GM23338 (cell line): Measurements from ENCODE around the gene MOB3B. TPM values are rescaled to one million over a fixed set of nuclear protein-coding genes. Genes with fewer than 3 reads are reported as not detected.
A peak's percentile ranks its signal among the peaks of the same experiment; 100 is the strongest.

Experiments used
- ATAC-seq: fragments of 200-7000 bp; cut with Tn5 transposase; 3 replicates; pipeline ENCODE4 v1.9.1; 2020
- DNase-seq: peaks from one replicate; pipeline ENCODE4 v3.0.0-alpha.2; 2015; ENCODE audit warnings: low spot score
- H2AFZ ChIP-seq: fragments of 200-600 bp; sonication (generic); 2 replicates; pipeline ENCODE4 v1.8.0; 2016; ENCODE audit warnings: antibody characterized with exemption, mild to moderate bottlenecking, moderate library complexity
- H3F3A ChIP-seq: fragments of 200-600 bp; sonication (generic); replicated peaks from 2 replicates; pipeline ENCODE4 v1.8.0; 2017; ENCODE audit warnings: antibody characterized with exemption, mixed run types, low read depth
- H3K27ac ChIP-seq: fragments of 200-600 bp; sonication (generic); 2 replicates; pipeline ENCODE4 v1.6.1; 2016; ENCODE audit warnings: low read depth
- H3K27me3 ChIP-seq: fragments of 200-600 bp; sonication (generic); 2 replicates; pipeline ENCODE4 v1.8.0; 2016; ENCODE audit warnings: mild to moderate bottlenecking, mixed run types, moderate library complexity; ENCODE audit not compliant: insufficient read depth
- H3K36me3 ChIP-seq: fragments of 200-600 bp; sonication (generic); 2 replicates; pipeline ENCODE4 v1.8.0; 2016; ENCODE audit warnings: mild to moderate bottlenecking; ENCODE audit not compliant: insufficient read depth
- H3K4me1 ChIP-seq: fragments of 200-600 bp; sonication (generic); 2 replicates; pipeline ENCODE4 v1.8.0; 2016; ENCODE audit warnings: mild to moderate bottlenecking, moderate library complexity; ENCODE audit not compliant: insufficient read depth
- H3K4me2 ChIP-seq: fragments of 200-600 bp; sonication (generic); 2 replicates; pipeline ENCODE4 v1.7.1; 2017; ENCODE audit warnings: mixed run types
- H3K4me3 ChIP-seq: fragments of 200-600 bp; sonication (generic); 2 replicates; pipeline ENCODE4 v1.6.1; 2016; ENCODE audit warnings: mixed run types
- H3K79me2 ChIP-seq: fragments of 200-600 bp; sonication (generic); replicated peaks from 2 replicates; pipeline ENCODE4 v1.8.0; 2017; ENCODE audit warnings: mild to moderate bottlenecking; ENCODE audit not compliant: insufficient read depth
- H3K9me2 ChIP-seq: fragments of 200-600 bp; sonication (generic); 2 replicates; pipeline ENCODE4 v1.8.0; 2017; ENCODE audit not compliant: insufficient read depth
- H4K20me1 ChIP-seq: fragments of 200-600 bp; sonication (generic); replicated peaks from 2 replicates; pipeline ENCODE4 v1.8.0; 2017; ENCODE audit warnings: mild to moderate bottlenecking; ENCODE audit not compliant: insufficient read depth
- H3K27ac Mint-ChIP-seq: 2 replicates; pipeline ENCODE4 v1.8.0; 2020; ENCODE audit warnings: inconsistent platforms, mild to moderate bottlenecking, moderate library complexity, mixed read lengths
- H3K27me3 Mint-ChIP-seq: 3 replicates; pipeline ENCODE4 v1.8.0; 2022; ENCODE audit warnings: low read depth, mild to moderate bottlenecking, moderate library complexity, mixed read lengths, inconsistent platforms; ENCODE audit not compliant: insufficient read depth, poor library complexity
- H3K36me3 Mint-ChIP-seq: 3 replicates; pipeline ENCODE4 v1.8.0; 2021; ENCODE audit warnings: low read depth, mild to moderate bottlenecking, inconsistent platforms, moderate library complexity, mixed read lengths
- H3K4me1 Mint-ChIP-seq: 3 replicates; pipeline ENCODE4 v1.8.0; 2020; ENCODE audit warnings: mild to moderate bottlenecking, inconsistent platforms, mixed read lengths
- H3K4me3 Mint-ChIP-seq: 3 replicates; pipeline ENCODE4 v1.8.0; 2021; ENCODE audit warnings: moderate library complexity, mild to moderate bottlenecking, inconsistent platforms, mixed read lengths
- H3K9me3 Mint-ChIP-seq: 3 replicates; pipeline ENCODE4 v1.8.0; 2020; ENCODE audit warnings: moderate library complexity, mild to moderate bottlenecking, inconsistent platforms, mixed read lengths
- EZH2 ChIP-seq: fragments of 200-600 bp; sonication (generic); IDR thresholded peaks from one replicate; pipeline ENCODE4 v1.8.0; 2017; ENCODE audit warnings: antibody characterized with exemption, mild to moderate bottlenecking, low read depth; ENCODE audit not compliant: unreplicated experiment
- JUNB ChIP-seq: IDR thresholded peaks from one replicate; pipeline ENCODE4 v1.6.1; 2016; ENCODE audit warnings: antibody characterized with exemption; ENCODE audit not compliant: unreplicated experiment
- NANOG ChIP-seq: IDR thresholded peaks from 2 replicates; pipeline ENCODE4 v1.6.1; 2016; ENCODE audit warnings: antibody characterized with exemption, borderline replicate concordance
- STAT1 ChIP-seq: IDR thresholded peaks from one replicate; pipeline ENCODE4 v1.6.1; 2016; ENCODE audit warnings: antibody characterized with exemption; ENCODE audit not compliant: unreplicated experiment
- ZNF462 ChIP-seq: fragments of 250-450 bp; sonication (Bioruptor Pico); IDR thresholded peaks from 2 replicates; pipeline ENCODE4 v1.5.0; 2020; ENCODE audit warnings: mild to moderate bottlenecking, moderate library complexity
- polyA plus RNA-seq: library from polyadenylated mRNA; unstranded; fragments of >200 nt; fragmentation: Nextera tagmentation; extraction: Ambion mirVana; gene quantifications from 2 replicates; pipeline ENCODE4 v1.2.1, GENCODE V29; 2016
- total RNA-seq: library from RNA; depleted of rRNA; stranded (reverse); fragments of >200 nt; shearing (Covaris generic); gene quantifications from 2 replicates; pipeline ENCODE4 v1.2.3, GENCODE V29; 2014
- TF ChIP-seq, protein P1 (sequence below): IDR thresholded peaks from 2 replicates; pipeline ENCODE4 v1.6.1; 2016; ENCODE audit warnings: antibody characterized with exemption

Gene MOB3B
- total and polyA plus RNA-seq, 2 experiments from 2014 or later: 7.6 to 12.1 TPM

DNA sequence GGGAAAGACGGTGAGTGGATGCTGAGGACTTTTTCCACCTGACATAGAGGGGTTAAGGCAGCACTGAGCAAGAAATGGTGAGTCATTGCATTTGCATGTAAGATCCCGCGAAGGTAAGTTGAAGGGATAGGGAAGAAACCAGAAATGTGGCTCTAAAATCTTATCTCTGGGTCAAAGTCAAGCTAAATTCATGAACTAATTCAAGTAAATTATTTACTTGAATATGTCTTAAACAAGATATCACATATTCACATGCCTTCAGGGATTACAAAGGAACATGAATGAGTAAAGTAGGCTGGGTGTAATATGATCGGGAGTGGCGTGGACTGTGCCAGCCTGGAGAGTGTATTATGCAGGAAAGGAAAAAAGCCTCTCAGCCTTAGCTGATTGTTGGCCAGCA is 158.2 kb downstream of the MOB3B start:
- TF ChIP-seq ZNF462: no peak
- TF ChIP-seq STAT1: no peak
- TF ChIP-seq, protein P1, sequence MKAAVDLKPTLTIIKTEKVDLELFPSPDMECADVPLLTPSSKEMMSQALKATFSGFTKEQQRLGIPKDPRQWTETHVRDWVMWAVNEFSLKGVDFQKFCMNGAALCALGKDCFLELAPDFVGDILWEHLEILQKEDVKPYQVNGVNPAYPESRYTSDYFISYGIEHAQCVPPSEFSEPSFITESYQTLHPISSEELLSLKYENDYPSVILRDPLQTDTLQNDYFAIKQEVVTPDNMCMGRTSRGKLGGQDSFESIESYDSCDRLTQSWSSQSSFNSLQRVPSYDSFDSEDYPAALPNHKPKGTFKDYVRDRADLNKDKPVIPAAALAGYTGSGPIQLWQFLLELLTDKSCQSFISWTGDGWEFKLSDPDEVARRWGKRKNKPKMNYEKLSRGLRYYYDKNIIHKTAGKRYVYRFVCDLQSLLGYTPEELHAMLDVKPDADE: no peak
- no peak for TF ChIP-seq NANOG
- no peak for TF ChIP-seq JUNB
- no peak for TF ChIP-seq EZH2
- no peak overlapping the region for H3K4me3 ChIP-seq
- peak overlapping the region; percentile 42; the same call in 1 of the 2 replicates for H3K4me2 ChIP-seq
- peaks cover 70% of the 10 kb centered on the region for H3K4me1 Mint-ChIP-seq
- no peaks in the 10 kb centered on the region for H3K9me3 Mint-ChIP-seq
- H3K36me3 Mint-ChIP-seq: 0 out of 3 replicates have a peak, but pooled peaks cover 6% of the 10 kb centered on the region
- no peaks in the 10 kb centered on the region for H3K36me3 ChIP-seq
- no peaks in the 10 kb centered on the region for H3K27me3 ChIP-seq
- H3K4me1 ChIP-seq: peaks cover 64% of the 10 kb centered on the region
- H3K27ac Mint-ChIP-seq: peak overlapping the region; percentile 59
- no peak for DNase-seq
- H3K9me2 ChIP-seq: peaks cover 8% of the 10 kb centered on the region
- no peaks in the 10 kb centered on the region for H3F3A ChIP-seq
- no peak overlapping the region for H3K4me3 Mint-ChIP-seq
- peak; percentile 40 for ATAC-seq
- no peak overlapping the region for H2AFZ ChIP-seq
- no peaks in the 10 kb centered on the region for H3K79me2 ChIP-seq
- H3K27me3 Mint-ChIP-seq: peaks cover 7% of the 10 kb centered on the region
- no peak overlapping the region for H3K27ac ChIP-seq
- no peaks in the 10 kb centered on the region for H4K20me1 ChIP-seq
